HAP-1 (cell line): ENCODE measurements around the gene RINL.
"Not testable (repeated sequence)": the region's sequence is repeated elsewhere in the genome, so short reads cannot be mapped to it uniquely, and the experiment has no call there.

Experiments used
- DNase-seq, 2 experiments: peaks; one replicate each; pipeline ENCODE4 v3.0.0-alpha.2; 2016 to 2020; ENCODE audit warnings: low spot score in 2 of 2
- H3K27me3 ChIP-seq: fragments of 250-450 bp; sonication (Bioruptor Pico); 2 replicates; pipeline ENCODE4 v1.5.1; 2020; ENCODE audit warnings: low read depth, mild to moderate bottlenecking, moderate library complexity
- H3K36me3 ChIP-seq: fragments of 250-450 bp; sonication (Bioruptor Pico); replicated peaks from 2 replicates; pipeline ENCODE4 v1.5.1; 2020; ENCODE audit warnings: mild to moderate bottlenecking
- H3K4me1 ChIP-seq: fragments of 250-450 bp; sonication (Bioruptor Pico); 2 replicates; pipeline ENCODE4 v1.5.1; 2020; ENCODE audit warnings: mild to moderate bottlenecking
- H3K4me3 ChIP-seq: fragments of 250-450 bp; sonication (Bioruptor Pico); 2 replicates; pipeline ENCODE4 v1.5.1; 2020; ENCODE audit warnings: mild to moderate bottlenecking, moderate library complexity
- H3K9me3 ChIP-seq: fragments of 250-450 bp; sonication (Bioruptor Pico); 2 replicates; pipeline ENCODE4 v1.5.1; 2020; ENCODE audit warnings: mild to moderate bottlenecking, moderate library complexity
- in situ Hi-C: fragments of 300-500 bp; cut with MboI; formaldehyde crosslinking; loops from 3 replicates; pipeline ENCODE4 v1.14.3; 2020; ENCODE audit warnings: low sequenced_read_pairs, inconsistent platforms, mixed read lengths

RINL gene

GRCh38 chr19:38855751-38856150 lies 22.3 kb downstream of the RINL start:
- H3K4me3 ChIP-seq, DNase-seq, H3K9me3 ChIP-seq, H3K36me3 ChIP-seq, in situ Hi-C loops, H3K4me1 ChIP-seq, H3K27me3 ChIP-seq: not testable (repeated sequence)

- peaks cover 11% of the 10 kb centered on the region for H3K4me1 ChIP-seq
- DNase-seq = not testable (repeated sequence)
Measured at GRCh38 chr19:38854961-38855360, 23.1 kb downstream of the RINL start.

GRCh38 chr19:38853214-38853613 lies 24.9 kb downstream of the RINL start:
- H3K4me1 ChIP-seq = peaks cover 14% of the 10 kb centered on the region
- peak overlapping the region; percentile 76 for H3K4me3 ChIP-seq
- peaks cover 13% of the 10 kb centered on the region for H3K36me3 ChIP-seq
- no peak for DNase-seq
- no peaks in the 10 kb centered on the region for H3K27me3 ChIP-seq
- in situ Hi-C loops = no loop called here
- H3K9me3 ChIP-seq = no peaks in the 10 kb centered on the region

More at GRCh38 chr19:38854961-38855360, 23.1 kb downstream of the RINL start:
- H3K4me3 ChIP-seq, in situ Hi-C loops, H3K36me3 ChIP-seq, H3K27me3 ChIP-seq, H3K9me3 ChIP-seq: not testable (repeated sequence)

GRCh38 chr19:38852231-38853044 lies 25.6 kb downstream of the RINL start:
- peak overlapping the region; percentile 76 for H3K4me3 ChIP-seq
- H3K36me3 ChIP-seq = peaks cover 21% of the 10 kb centered on the region
- no peaks in the 10 kb centered on the region for H3K27me3 ChIP-seq
- no peaks in the 10 kb centered on the region for H3K9me3 ChIP-seq
- peaks cover 22% of the 10 kb centered on the region for H3K4me1 ChIP-seq
- peak in 1 of 2 experiments; percentile 74 for DNase-seq
- in situ Hi-C loops = no loop called here

- H3K4me1 ChIP-seq = peaks cover 23% of the 10 kb centered on the region
- H3K36me3 ChIP-seq = peaks cover 28% of the 10 kb centered on the region
- in situ Hi-C loops = no loop called here
- DNase-seq = peak; percentile 91 to 95
- no peaks in the 10 kb centered on the region for H3K9me3 ChIP-seq
- H3K4me3 ChIP-seq = peak overlapping the region; percentile 76
- no peaks in the 10 kb centered on the region for H3K27me3 ChIP-seq
Measured at GRCh38 chr19:38851622-38852230, 26.3 kb downstream of the RINL start.

- no peak for DNase-seq
- in situ Hi-C loops = no loop called here
Measured at GRCh38 chr19:38850976-38851621, 27.0 kb downstream of the RINL start.

GRCh38 chr19:38850436-38850975 lies 27.6 kb downstream of the RINL start:
- H3K9me3 ChIP-seq = no peaks in the 10 kb centered on the region
- in situ Hi-C loops = no loop called here
- no peaks in the 10 kb centered on the region for H3K27me3 ChIP-seq
- peaks cover 40% of the 10 kb centered on the region for H3K36me3 ChIP-seq
- peaks cover 23% of the 10 kb centered on the region for H3K4me1 ChIP-seq
- no peak for DNase-seq
- peak overlapping the region; percentile 38 for H3K4me3 ChIP-seq

More at GRCh38 chr19:38850976-38851621, 27.0 kb downstream of the RINL start:
- H3K9me3 ChIP-seq = no peaks in the 10 kb centered on the region
- peaks cover 23% of the 10 kb centered on the region for H3K4me1 ChIP-seq
- H3K27me3 ChIP-seq = no peaks in the 10 kb centered on the region
- H3K36me3 ChIP-seq = peaks cover 34% of the 10 kb centered on the region
- H3K4me3 ChIP-seq = peak overlapping the region; percentile 38

GRCh38 chr19:38849860-38850435 lies 28.1 kb downstream of the RINL start, which contains the start of gene HNRNPL:
Gene HNRNPL, minus strand, starts transcription at chr19:38849986. Its CDS starts 20 bp downstream, at chr19:38849966.
- in situ Hi-C loops = no loop called here
- Histone ChIP-seq H3K4me3 (peak within 1 kb of the TSS; percentile 46), H3K9me3 (no peaks in the 10 kb centered on the region), H3K4me1 (peaks cover 23% of the 10 kb centered on the region), H3K27me3 (no peaks in the 10 kb centered on the region), H3K36me3 (peaks cover 46% of the 10 kb centered on the region)
- peak; percentile 100 for DNase-seq

GRCh38 chr19:38849147-38849859 lies 28.8 kb downstream of the RINL start:
- Histone ChIP-seq H3K9me3 (no peaks in the 10 kb centered on the region), H3K4me1 (peaks cover 23% of the 10 kb centered on the region), H3K36me3 (peaks cover 52% of the 10 kb centered on the region), H3K27me3 (no peaks in the 10 kb centered on the region), H3K4me3 (peak overlapping the region; percentile 46)
- peak; percentile 93 to 98 for DNase-seq
- in situ Hi-C loops = no loop called here

GRCh38 chr19:38848299-38849146 lies 29.6 kb downstream of the RINL start:
- peaks cover 60% of the 10 kb centered on the region for H3K36me3 ChIP-seq

GRCh38 chr19:38846097-38846496 lies 32.0 kb downstream of the RINL start:
- Histone ChIP-seq H3K27me3 (no peaks in the 10 kb centered on the region), H3K4me1 (peaks cover 17% of the 10 kb centered on the region), H3K36me3 (peaks cover 83% of the 10 kb centered on the region), H3K4me3 (no peak overlapping the region), H3K9me3 (no peaks in the 10 kb centered on the region)
- DNase-seq = no peak
- in situ Hi-C loops = no loop called here

More at GRCh38 chr19:38848299-38849146, 29.6 kb downstream of the RINL start:
- in situ Hi-C loops = no loop called here
- no peak for DNase-seq
- Histone ChIP-seq H3K4me3 (peak overlapping the region; percentile 46), H3K4me1 (peaks cover 23% of the 10 kb centered on the region), H3K27me3 (no peaks in the 10 kb centered on the region), H3K9me3 (no peaks in the 10 kb centered on the region)

- H3K4me3 ChIP-seq = no peak overlapping the region
- H3K4me1 ChIP-seq = peaks cover 12% of the 10 kb centered on the region
- H3K36me3 ChIP-seq = peaks cover 89% of the 10 kb centered on the region
- no peaks in the 10 kb centered on the region for H3K9me3 ChIP-seq
- H3K27me3 ChIP-seq = no peaks in the 10 kb centered on the region
- no peak for DNase-seq
- in situ Hi-C loops = no loop called here
Measured at GRCh38 chr19:38845374-38846024, 32.6 kb downstream of the RINL start.
